ENCODE measurements around the gene WDR44. TPM values are rescaled to one million over a fixed set of nuclear protein-coding genes. Genes with fewer than 3 reads are reported as not detected.

The WDR44 gene
- total RNA-seq, 2 experiments from 2014 or later, result 9.9 to 10.2 TPM

DNA sequence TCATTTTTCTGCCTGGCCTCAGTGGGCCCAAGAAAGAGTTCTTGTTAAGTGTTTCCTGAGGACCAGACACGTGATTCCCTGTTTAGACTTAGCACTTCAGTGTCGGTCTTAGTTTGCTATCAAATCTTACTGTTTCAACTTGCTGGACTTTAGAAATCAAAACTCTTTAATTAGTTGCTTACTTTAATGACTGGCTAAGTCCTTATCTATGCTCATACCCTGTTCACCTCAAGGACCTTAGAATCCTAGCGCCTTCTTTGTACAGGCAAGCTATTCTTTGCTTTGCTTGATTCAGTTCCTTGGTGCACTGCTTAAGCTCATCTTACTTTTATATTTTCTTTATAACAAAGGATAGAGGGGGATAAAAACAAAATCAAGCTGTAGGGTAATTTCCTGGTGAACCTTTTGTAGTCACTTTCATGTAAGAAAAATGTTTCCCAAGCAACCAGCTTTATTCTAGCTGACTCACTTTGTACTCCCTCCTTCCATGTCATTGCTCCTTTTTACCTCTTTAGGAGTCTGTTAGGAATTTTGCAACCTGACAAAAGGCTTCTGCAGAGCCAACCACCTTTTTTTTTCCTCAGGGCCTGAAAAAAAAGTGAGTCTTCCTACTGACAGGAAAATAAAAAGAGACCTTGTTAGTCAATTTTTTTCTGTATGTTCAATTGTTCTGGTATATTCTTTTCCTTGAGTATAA, 14.7 kb downstream of the WDR44 start:
- intact Hi-C loops (cut with micrococcal nuclease), result no loop called here
- no peak for ATAC-seq
- H3K36me3 Mint-ChIP-seq (ENCODE audit: low read depth), result no peaks in the 10 kb centered on the region
- H3K27ac Mint-ChIP-seq, result no peak overlapping the region
- no peak overlapping the region for H3K4me3 Mint-ChIP-seq
- ChIA-PET CTCF (no interaction called here), POLR2A (no interaction called here)
- no peak for DNase-seq
- no peaks in the 10 kb centered on the region for H3K27me3 Mint-ChIP-seq
- peaks cover 52% of the 10 kb centered on the region for H3K4me1 Mint-ChIP-seq (ENCODE audit: low read depth)
- H3K9me3 Mint-ChIP-seq, result no peaks in the 10 kb centered on the region
- TF ChIP-seq, protein P1, sequence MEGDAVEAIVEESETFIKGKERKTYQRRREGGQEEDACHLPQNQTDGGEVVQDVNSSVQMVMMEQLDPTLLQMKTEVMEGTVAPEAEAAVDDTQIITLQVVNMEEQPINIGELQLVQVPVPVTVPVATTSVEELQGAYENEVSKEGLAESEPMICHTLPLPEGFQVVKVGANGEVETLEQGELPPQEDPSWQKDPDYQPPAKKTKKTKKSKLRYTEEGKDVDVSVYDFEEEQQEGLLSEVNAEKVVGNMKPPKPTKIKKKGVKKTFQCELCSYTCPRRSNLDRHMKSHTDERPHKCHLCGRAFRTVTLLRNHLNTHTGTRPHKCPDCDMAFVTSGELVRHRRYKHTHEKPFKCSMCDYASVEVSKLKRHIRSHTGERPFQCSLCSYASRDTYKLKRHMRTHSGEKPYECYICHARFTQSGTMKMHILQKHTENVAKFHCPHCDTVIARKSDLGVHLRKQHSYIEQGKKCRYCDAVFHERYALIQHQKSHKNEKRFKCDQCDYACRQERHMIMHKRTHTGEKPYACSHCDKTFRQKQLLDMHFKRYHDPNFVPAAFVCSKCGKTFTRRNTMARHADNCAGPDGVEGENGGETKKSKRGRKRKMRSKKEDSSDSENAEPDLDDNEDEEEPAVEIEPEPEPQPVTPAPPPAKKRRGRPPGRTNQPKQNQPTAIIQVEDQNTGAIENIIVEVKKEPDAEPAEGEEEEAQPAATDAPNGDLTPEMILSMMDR (IDR thresholded peaks at IDR 0.05), result no peak

DNA sequence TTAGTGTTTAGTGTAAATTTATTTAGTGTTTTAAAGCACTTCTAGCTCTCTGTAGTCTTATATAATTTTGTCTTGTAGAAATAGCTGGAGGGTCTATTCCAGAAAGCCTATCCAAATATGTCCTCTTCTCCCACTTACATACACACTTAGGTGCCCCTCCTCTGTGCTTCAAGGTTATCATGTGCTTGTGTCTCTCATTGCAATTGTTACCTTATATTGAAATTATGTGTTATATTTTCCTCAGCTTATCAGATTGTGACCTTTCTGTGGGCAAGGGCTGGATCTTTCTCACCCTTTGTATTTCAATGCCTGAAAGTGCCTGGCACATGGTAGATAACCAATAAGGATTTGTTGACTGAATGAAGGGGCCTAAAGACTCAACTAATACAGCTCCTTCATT, 18.4 kb downstream of the WDR44 start:
- H3K9me3 Mint-ChIP-seq, result no peaks in the 10 kb centered on the region
- H3K36me3 Mint-ChIP-seq (ENCODE audit: low read depth), result peaks cover 5% of the 10 kb centered on the region
- no peak overlapping the region for H3K27ac Mint-ChIP-seq
- CTCF ChIA-PET, result interaction anchor here (1.1 kb wide), 1 partner anchor 27 kb away, joined by 3 read pairs; no protein-coding TSS in a partner anchor
- intact Hi-C loops (cut with micrococcal nuclease), result no loop called here
- TF ChIP-seq, protein P1 (IDR thresholded peaks at IDR 0.05), result no peak
- peaks cover 40% of the 10 kb centered on the region for H3K4me1 Mint-ChIP-seq (ENCODE audit: low read depth)
- H3K4me3 Mint-ChIP-seq, result no peak overlapping the region
- ATAC-seq (peak; percentile 45), DNase-seq (no peak)
- no peaks in the 10 kb centered on the region for H3K27me3 Mint-ChIP-seq
- POLR2A ChIA-PET, result no interaction called here

DNA sequence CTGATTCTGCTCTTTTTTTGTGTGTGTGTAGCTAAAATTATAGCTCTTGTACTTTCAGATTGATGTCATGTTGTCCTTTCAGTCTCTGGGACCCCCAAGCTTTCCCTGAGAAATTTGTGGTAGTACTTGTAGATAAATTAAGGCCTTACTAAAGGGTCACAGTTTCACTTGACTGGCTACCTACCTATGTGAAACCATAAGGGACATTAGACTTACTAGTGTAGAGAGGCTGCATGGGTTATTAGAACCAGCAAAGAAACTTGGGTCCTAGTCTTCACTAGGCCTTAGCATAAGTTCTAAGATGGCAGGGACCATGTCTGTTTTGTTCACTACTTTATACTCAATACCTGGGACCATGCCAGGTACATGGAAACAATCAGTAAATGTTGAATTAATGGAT, 21.4 kb downstream of the WDR44 start:
- DNase-seq (no peak), ATAC-seq (no peak)
- POLR2A ChIA-PET, result interaction anchor here (0.5 kb wide), 1 partner anchor 58 kb away, joined by 4 read pairs; no protein-coding TSS in a partner anchor
- peaks cover 6% of the 10 kb centered on the region for H3K36me3 Mint-ChIP-seq (ENCODE audit: low read depth)
- H3K4me1 Mint-ChIP-seq (ENCODE audit: low read depth), result peaks cover 29% of the 10 kb centered on the region
- H3K9me3 Mint-ChIP-seq, result no peaks in the 10 kb centered on the region
- H3K27me3 Mint-ChIP-seq, result no peaks in the 10 kb centered on the region
- TF ChIP-seq, protein P1 (IDR thresholded peaks at IDR 0.05), result no peak
- no peak overlapping the region for H3K27ac Mint-ChIP-seq
- H3K4me3 Mint-ChIP-seq, result no peak overlapping the region
- CTCF ChIA-PET, result no interaction called here
- intact Hi-C loops (cut with micrococcal nuclease), result no loop called here

DNA sequence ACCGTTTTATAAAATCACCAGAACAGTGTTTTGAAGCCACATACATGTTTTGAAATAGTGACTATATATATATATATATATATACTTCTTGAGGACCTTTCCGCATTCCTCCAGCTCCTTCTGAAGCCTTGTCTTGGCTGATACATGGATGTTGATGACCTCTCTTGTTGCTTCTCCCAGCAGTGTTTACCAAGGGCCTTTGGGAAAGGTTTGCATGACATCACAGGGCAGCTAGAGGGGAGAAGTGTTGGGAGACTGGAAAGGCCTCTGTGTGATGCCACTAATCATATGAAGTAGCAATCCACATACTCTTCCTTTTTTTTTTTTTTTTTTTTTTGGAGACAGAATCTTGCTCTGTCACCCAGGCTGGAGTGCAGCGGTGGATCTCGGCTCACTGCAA, 22.5 kb downstream of the WDR44 start:
- DNase-seq (no peak), ATAC-seq (no peak)
- TF ChIP-seq, protein P1 (IDR thresholded peaks at IDR 0.05), result no peak
- no peaks in the 10 kb centered on the region for H3K9me3 Mint-ChIP-seq
- no peak overlapping the region for H3K4me3 Mint-ChIP-seq
- H3K27ac Mint-ChIP-seq, result no peak overlapping the region
- intact Hi-C loops (cut with micrococcal nuclease), result no loop called here
- no peaks in the 10 kb centered on the region for H3K27me3 Mint-ChIP-seq
- ChIA-PET POLR2A (no interaction called here), CTCF (no interaction called here)
- peaks cover 22% of the 10 kb centered on the region for H3K4me1 Mint-ChIP-seq (ENCODE audit: low read depth)
- peaks cover 6% of the 10 kb centered on the region for H3K36me3 Mint-ChIP-seq (ENCODE audit: low read depth)

DNA sequence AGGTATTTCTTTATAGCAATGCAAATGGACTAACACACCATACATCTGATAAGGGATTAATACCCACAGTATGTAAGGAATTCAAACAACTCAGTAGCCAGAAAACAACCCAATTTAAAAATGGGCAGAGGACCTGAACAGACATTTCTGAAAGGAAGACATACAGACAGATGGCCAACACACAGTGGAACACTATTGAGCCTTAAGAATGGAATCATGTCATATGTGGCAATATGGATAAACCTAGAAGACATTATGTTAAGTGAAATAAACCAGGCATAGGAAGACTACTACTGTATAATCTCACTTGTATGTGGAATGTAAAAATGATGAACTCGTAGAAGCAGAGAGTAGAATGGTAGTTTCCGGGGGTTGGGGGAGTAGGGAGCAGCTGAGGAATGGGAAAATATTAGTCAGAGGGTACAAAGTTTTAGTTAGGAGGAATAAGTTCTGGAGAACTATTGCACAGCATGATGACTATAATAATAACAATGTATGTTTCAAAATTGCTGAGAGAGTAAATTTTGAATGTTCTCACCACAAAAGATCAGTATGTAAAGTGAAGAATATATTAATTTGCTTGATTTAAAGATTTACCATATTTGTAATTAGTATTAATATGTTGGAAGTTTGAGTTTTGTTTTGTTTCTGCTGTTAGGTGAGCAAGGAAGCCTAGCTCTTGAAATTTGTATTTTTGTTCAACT, 25.2 kb downstream of the WDR44 start:
- CTCF ChIA-PET, result no interaction called here
- peaks cover 5% of the 10 kb centered on the region for H3K4me1 Mint-ChIP-seq (ENCODE audit: low read depth)
- DNase-seq, result no peak
- peaks cover 6% of the 10 kb centered on the region for H3K36me3 Mint-ChIP-seq (ENCODE audit: low read depth)
- intact Hi-C loops (cut with micrococcal nuclease), result no loop called here
- ATAC-seq, result no peak
- H3K9me3 Mint-ChIP-seq, result no peaks in the 10 kb centered on the region
- POLR2A ChIA-PET, result interaction anchor here (1.1 kb wide), 1 partner anchor 25 kb away, joined by 3 read pairs; the partner anchor contains the start of gene WDR44
- H3K27ac Mint-ChIP-seq, result no peak overlapping the region
- TF ChIP-seq, protein P1 (IDR thresholded peaks at IDR 0.05), result no peak
- H3K4me3 Mint-ChIP-seq, result no peak overlapping the region
- H3K27me3 Mint-ChIP-seq, result no peaks in the 10 kb centered on the region
